HepG2 (cell line): ENCODE results near the gene DCDC1.

Experiments
- KAT8 ChIP-seq: IDR thresholded peaks from 2 replicates; pipeline ENCODE4 v1.6.1; 2016; ENCODE audit warnings: missing genetic modification reagents, missing compliant biosample characterization
- KDM4B ChIP-seq: sonication (generic); formaldehyde crosslinking; IDR thresholded peaks from 2 replicates; pipeline ENCODE4 v1.4.0; 2020; ENCODE audit warnings: missing genetic modification reagents
- KLF13 ChIP-seq: sonication (generic); formaldehyde crosslinking; IDR thresholded peaks from 2 replicates; pipeline ENCODE4 v1.4.0; 2020; ENCODE audit warnings: mild to moderate bottlenecking, missing genetic modification reagents
- MAFF ChIP-seq: IDR thresholded peaks from 2 replicates; pipeline ENCODE4 v1.6.1; 2011; ENCODE audit warnings: low read depth, low read length, improper control_type of control experiment
- NR2F6 ChIP-seq, 2 experiments: IDR thresholded peaks; 2 replicates each; pipeline ENCODE4 v1.6.1; 2016; ENCODE audit warnings: antibody characterized with exemption in 1 of 2, mild to moderate bottlenecking in 1 of 2
- RAD21 ChIP-seq: fragments of 450-650 bp; formaldehyde crosslinking; IDR thresholded peaks from 2 replicates; pipeline ENCODE4 v1.5.0; 2020; ENCODE audit warnings: mild to moderate bottlenecking
- RORA ChIP-seq: sonication (generic); formaldehyde crosslinking; IDR thresholded peaks from 2 replicates; pipeline ENCODE4 v1.5.0; 2020; ENCODE audit warnings: mild to moderate bottlenecking, missing genetic modification reagents, moderate library complexity
- TGIF2 ChIP-seq: IDR thresholded peaks from 2 replicates; pipeline ENCODE4 v1.6.1; 2016; ENCODE audit warnings: control low read depth, missing compliant biosample characterization
- ZNF274 ChIP-seq: sonication (generic); formaldehyde crosslinking; IDR thresholded peaks from 2 replicates; pipeline ENCODE4 v1.5.1; 2020; ENCODE audit warnings: mild to moderate bottlenecking, missing genetic modification reagents
- ZNF331 ChIP-seq: sonication (generic); formaldehyde crosslinking; IDR thresholded peaks from 2 replicates; pipeline ENCODE4 v1.4.0; 2020; ENCODE audit warnings: missing genetic modification reagents
- ZNF709 ChIP-seq: sonication (generic); formaldehyde crosslinking; IDR thresholded peaks from 2 replicates; pipeline ENCODE4 v1.5.0; 2020; ENCODE audit warnings: mild to moderate bottlenecking, missing genetic modification reagents

DNA sequence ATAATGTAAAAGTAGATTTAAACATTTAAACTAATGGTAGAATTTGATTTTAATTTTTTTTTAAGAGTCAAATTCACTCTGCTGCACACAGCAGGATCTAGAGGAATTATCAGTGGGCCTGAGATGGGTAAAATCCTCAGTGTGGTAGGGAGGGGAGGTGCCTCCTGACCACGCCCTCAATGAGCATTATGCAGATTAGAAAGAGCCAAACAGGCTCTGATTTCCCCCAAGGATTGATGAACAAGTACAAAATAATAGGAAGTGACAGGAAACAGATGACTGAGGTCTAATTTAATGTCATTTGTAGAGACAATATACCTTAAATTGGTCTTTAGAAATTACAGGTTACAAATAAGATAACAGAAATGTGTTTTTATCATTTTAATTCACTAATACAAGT lies 155.2 kb downstream of the DCDC1 start:
- TF ChIP-seq MAFF, result no peak
- TF ChIP-seq ZNF331, result no peak
- TF ChIP-seq RORA (CRISPR knock-in tag), result no peak
- TF ChIP-seq RAD21 (CRISPR knock-in tag), result no peak
- no peak for TF ChIP-seq TGIF2
- TF ChIP-seq KAT8 (CRISPR knock-in tag), result no peak
- no peak for TF ChIP-seq ZNF709 (CRISPR knock-in tag)
- TF ChIP-seq NR2F6 (IDR thresholded peaks at IDR 0.05), result no peak
- no peak for TF ChIP-seq NR2F6 (CRISPR knock-in tag; IDR thresholded peaks at IDR 0.05)
- no peak for TF ChIP-seq ZNF274 (CRISPR knock-in tag)
- no peak for TF ChIP-seq KLF13 (CRISPR knock-in tag)
- TF ChIP-seq KDM4B (CRISPR knock-in tag), result no peak
